Naive B cell (primary cell): Measurements from ENCODE around the gene INHA. TPM values are rescaled to one million over a fixed set of nuclear protein-coding genes. Genes with fewer than 3 reads are reported as not detected.
A peak's percentile ranks its signal among the peaks of the same experiment; 100 is the strongest.

Source experiments
- ATAC-seq, 2 donors: fragments of 150-1000 bp; cut with Tn5 transposase; 2 replicates each; pipeline ENCODE4 v1.10.0; 2021; ENCODE audit warnings: low read depth in 2 of 2, mild to moderate bottlenecking in 2 of 2, moderate library complexity in 2 of 2
- DNase-seq: peaks from one replicate; pipeline ENCODE4 v3.0.0; 2022
- H3K27ac Mint-ChIP-seq, 6 donors: one replicate each; pipeline ENCODE4 v1.8.0; 2020 to 2022; ENCODE audit warnings: mild to moderate bottlenecking in 6 of 6, mixed read lengths in 6 of 6, moderate library complexity in 5 of 6, inconsistent platforms in 2 of 6
- H3K27me3 Mint-ChIP-seq, 3 donors: one replicate each; pipeline ENCODE4 v1.8.0; 2021 to 2022; ENCODE audit warnings: mixed read lengths in 3 of 3, mild to moderate bottlenecking in 1 of 3
- H3K36me3 Mint-ChIP-seq, 2 donors: one replicate each; pipeline ENCODE4 v1.8.0; 2020 to 2022; ENCODE audit warnings: mixed read lengths in 2 of 2, inconsistent platforms in 1 of 2, mild to moderate bottlenecking in 1 of 2
- H3K4me1 Mint-ChIP-seq, 3 donors: one replicate each; pipeline ENCODE4 v1.8.0; 2020 to 2022; ENCODE audit warnings: mixed read lengths in 3 of 3, inconsistent platforms in 1 of 3, mild to moderate bottlenecking in 1 of 3, moderate library complexity in 1 of 3
- H3K4me3 Mint-ChIP-seq, 8 donors: one replicate each; pipeline ENCODE4 v1.8.0; 2020 to 2022; ENCODE audit warnings: mild to moderate bottlenecking in 8 of 8, mixed read lengths in 8 of 8, moderate library complexity in 8 of 8, inconsistent platforms in 2 of 8
- H3K9me3 Mint-ChIP-seq, 7 donors: one replicate each; pipeline ENCODE4 v1.8.0; 2020 to 2022; ENCODE audit warnings: mixed read lengths in 7 of 7, mild to moderate bottlenecking in 5 of 7, inconsistent platforms in 2 of 7, moderate library complexity in 1 of 7
- polyA plus RNA-seq, 6 donors: library from polyadenylated mRNA; unstranded; fragments of 300-500 nt; fragmentation: Illumina TruSeq; gene quantifications; one replicate each; pipeline ENCODE4 v1.2.3, GENCODE V29; 2021; ENCODE audit warnings: low read depth in 6 of 6

Gene INHA
- polyA plus RNA-seq, 6 donors from 2014 or later, result not detected

GRCh38 chr2:219536425-219536824 is 35.7 kb upstream of the INHA start:
- Mint-ChIP-seq H3K4me1 (peaks cover 0 to 8% (median 3%) of the 10 kb centered on the region in 3 donors), H3K27ac (no peak overlapping the region), H3K27me3 (peaks cover 19 to 82% (median 75%) of the 10 kb centered on the region in 3 donors), H3K9me3 (no peaks in the 10 kb centered on the region), H3K4me3 (no peak overlapping the region), H3K36me3 (no peaks in the 10 kb centered on the region)
- ATAC-seq (no peak), DNase-seq (no peak)

- DNase-seq (no peak), ATAC-seq (no peak)
- no peaks in the 10 kb centered on the region for H3K9me3 Mint-ChIP-seq
- H3K4me3 Mint-ChIP-seq, result no peak overlapping the region
- peaks cover 17 to 82% (median 72%) of the 10 kb centered on the region in 3 donors for H3K27me3 Mint-ChIP-seq
- H3K36me3 Mint-ChIP-seq, result no peaks in the 10 kb centered on the region
- H3K4me1 Mint-ChIP-seq, result peaks cover 0 to 9% (median 3%) of the 10 kb centered on the region in 3 donors
- no peak overlapping the region for H3K27ac Mint-ChIP-seq
Observed at GRCh38 chr2:219536967-219537366, 35.1 kb upstream of the INHA start.

GRCh38 chr2:219537657-219538488 is 34.2 kb upstream of the INHA start:
- Mint-ChIP-seq H3K9me3 (no peaks in the 10 kb centered on the region), H3K36me3 (no peaks in the 10 kb centered on the region), H3K4me3 (no peak overlapping the region), H3K27me3 (peaks cover 25 to 84% (median 64%) of the 10 kb centered on the region in 3 donors), H3K4me1 (peaks cover 5 to 18% (median 10%) of the 10 kb centered on the region in 3 donors), H3K27ac (no peak overlapping the region)
- ATAC-seq, result no peak
- no peak for DNase-seq

- DNase-seq, result no peak
- no peaks in the 10 kb centered on the region for H3K9me3 Mint-ChIP-seq
- peak overlapping the region in 1 of 8 donors; percentile 35 for H3K4me3 Mint-ChIP-seq
- no peak for ATAC-seq
- no peak overlapping the region for H3K27ac Mint-ChIP-seq
- H3K27me3 Mint-ChIP-seq, result peaks cover 21 to 80% (median 57%) of the 10 kb centered on the region in 3 donors
- H3K4me1 Mint-ChIP-seq, result peaks cover 7 to 18% (median 11%) of the 10 kb centered on the region in 3 donors
- H3K36me3 Mint-ChIP-seq, result no peaks in the 10 kb centered on the region
Observed at GRCh38 chr2:219538504-219538951, 33.6 kb upstream of the INHA start.

- H3K9me3 Mint-ChIP-seq, result no peaks in the 10 kb centered on the region
- no peak for DNase-seq
- peak overlapping the region in 1 of 8 donors; percentile 56 for H3K4me3 Mint-ChIP-seq
- no peak for ATAC-seq
- no peaks in the 10 kb centered on the region for H3K36me3 Mint-ChIP-seq
- no peak overlapping the region for H3K27ac Mint-ChIP-seq
- H3K4me1 Mint-ChIP-seq, result peaks cover 8 to 19% (median 12%) of the 10 kb centered on the region in 3 donors
- H3K27me3 Mint-ChIP-seq, result peaks cover 19 to 79% (median 54%) of the 10 kb centered on the region in 3 donors
Observed at GRCh38 chr2:219538956-219539788, 32.9 kb upstream of the INHA start.

- Mint-ChIP-seq H3K9me3 (peaks cover 0 to 3% (median 0%) of the 10 kb centered on the region in 7 donors), H3K36me3 (no peaks in the 10 kb centered on the region), H3K4me3 (peak overlapping the region in 1 of 8 donors; percentile 52)
Observed at GRCh38 chr2:219539926-219540678, 32.0 kb upstream of the INHA start.

GRCh38 chr2:219540784-219541504 is 31.2 kb upstream of the INHA start:
- DNase-seq (no peak), ATAC-seq (no peak)
- Mint-ChIP-seq H3K9me3 (peaks cover 0 to 3% (median 0%) of the 10 kb centered on the region in 7 donors), H3K4me1 (peaks cover 17 to 28% (median 17%) of the 10 kb centered on the region in 3 donors), H3K27ac (peak overlapping the region in 1 of 6 donors; percentile 27), H3K27me3 (peaks cover 26 to 86% (median 61%) of the 10 kb centered on the region in 3 donors), H3K4me3 (peak overlapping the region in 7 of 8 donors; percentile 4 to 82 (median 47)), H3K36me3 (no peaks in the 10 kb centered on the region)

More at GRCh38 chr2:219539926-219540678, 32.0 kb upstream of the INHA start:
- DNase-seq (no peak), ATAC-seq (no peak)
- peaks cover 17 to 28% (median 20%) of the 10 kb centered on the region in 3 donors for H3K4me1 Mint-ChIP-seq
- peak overlapping the region in 1 of 6 donors; percentile 66 for H3K27ac Mint-ChIP-seq
- H3K27me3 Mint-ChIP-seq, result peaks cover 23 to 86% (median 61%) of the 10 kb centered on the region in 3 donors

GRCh38 chr2:219541611-219542180 is 30.4 kb upstream of the INHA start:
- Mint-ChIP-seq H3K4me1 (peaks cover 17 to 28% (median 21%) of the 10 kb centered on the region in 3 donors), H3K4me3 (peak overlapping the region in 7 of 8 donors; percentile 5 to 82 (median 47)), H3K36me3 (no peaks in the 10 kb centered on the region), H3K9me3 (peaks cover 0 to 5% (median 0%) of the 10 kb centered on the region in 7 donors), H3K27ac (no peak overlapping the region), H3K27me3 (peaks cover 28 to 86% (median 61%) of the 10 kb centered on the region in 3 donors)
- DNase-seq (peak; percentile 80), ATAC-seq (peak; percentile 57 to 61)

GRCh38 chr2:219542931-219543595 is 29.0 kb upstream of the INHA start:
- Mint-ChIP-seq H3K4me1 (peaks cover 17 to 28% (median 21%) of the 10 kb centered on the region in 3 donors), H3K27me3 (peaks cover 34 to 84% (median 63%) of the 10 kb centered on the region in 3 donors), H3K9me3 (peaks cover 0 to 10% (median 0%) of the 10 kb centered on the region in 7 donors), H3K27ac (peak overlapping the region in 1 of 6 donors; percentile 86), H3K4me3 (peak overlapping the region; percentile 75 to 92 (median 84)), H3K36me3 (peaks cover 0 to 7% of the 10 kb centered on the region in 2 donors)
- ATAC-seq (peak; percentile 39 to 45), DNase-seq (peak; percentile 15)

GRCh38 chr2:219543596-219544358 is 28.3 kb upstream of the INHA start, which contains the start of the genes CHPF and TMEM198:
CHPF (minus strand) TSS chr2:219543809; CDS start chr2:219543538, 271 bp downstream.
TMEM198 (plus strand) TSS chr2:219544028; CDS start chr2:219544728, 700 bp downstream.
- Mint-ChIP-seq H3K4me3 (peak within 1 kb of the TSS; percentile 75 to 92 (median 84)), H3K27ac (peak within 1 kb of the TSS in 5 of 6 donors; percentile 29 to 90 (median 85)), H3K4me1 (peaks cover 17 to 28% (median 24%) of the 10 kb centered on the region in 3 donors), H3K27me3 (peaks cover 41 to 86% (median 65%) of the 10 kb centered on the region in 3 donors), H3K9me3 (peaks cover 0 to 10% (median 0%) of the 10 kb centered on the region in 7 donors), H3K36me3 (peaks cover 0 to 7% of the 10 kb centered on the region in 2 donors)
- ATAC-seq, result peak; percentile 71 to 73
- DNase-seq, result peak; percentile 82
